Esophagus muscularis mucosa (tissue), 4 donors: ENCODE measurements around the gene TRPT1. TPM values are rescaled to one million over a fixed set of nuclear protein-coding genes. Genes with fewer than 3 reads are reported as not detected.

ENCODE experiments used
- DNase-seq: peaks from one replicate; pipeline ENCODE4 v3.0.0-alpha.2; 2017; ENCODE audit errors: extremely low spot score
- H3K27ac ChIP-seq, 4 donors: fragments of 200-600 bp; sonication (generic); replicated peaks in 1 of 4; 1 replicate in 3 of 4; 2 replicates in 1 of 4; pipeline ENCODE4 v1.5.1; 2016 to 2019; ENCODE audit warnings: mild to moderate bottlenecking in 1 of 4
- H3K27me3 ChIP-seq, 4 donors: fragments of 200-600 bp; sonication (generic); one replicate each; pipeline versions ENCODE4 v1.5.1 to v1.6.0; 2016 to 2019
- H3K36me3 ChIP-seq, 4 donors: fragments of 200-600 bp; sonication (generic); one replicate each; pipeline ENCODE4 v1.5.1; 2016 to 2019
- H3K4me1 ChIP-seq, 4 donors: fragments of 200-600 bp; sonication (generic); one replicate each; pipeline ENCODE4 v1.5.1; 2016 to 2019
- H3K4me3 ChIP-seq, 4 donors: fragments of 200-600 bp; sonication (generic); 1 replicate in 2 of 4; 2 replicates in 2 of 4; pipeline ENCODE4 v1.5.1; 2016 to 2019; ENCODE audit warnings: mild to moderate bottlenecking in 4 of 4, moderate library complexity in 1 of 4
- H3K9me3 ChIP-seq, 4 donors: fragments of 200-600 bp; sonication (generic); 1 replicate in 3 of 4; 2 replicates in 1 of 4; pipeline ENCODE4 v1.5.1; 2016 to 2019
- EP300 ChIP-seq: sonication (generic); formaldehyde crosslinking; IDR thresholded peaks from one replicate; pipeline ENCODE4 v1.6.1; 2017; ENCODE audit warnings: antibody characterized with exemption
- POLR2A ChIP-seq: fragments of 450-650 bp; IDR thresholded peaks from one replicate; pipeline ENCODE4 v1.6.1; 2017; ENCODE audit warnings: antibody characterized with exemption, moderate library complexity, mild to moderate bottlenecking, low read depth
- POLR2AphosphoS5 ChIP-seq, 2 donors: sonication (generic); formaldehyde crosslinking; IDR thresholded peaks; one replicate each; pipeline ENCODE4 v1.6.1; 2017; ENCODE audit warnings: antibody characterized with exemption in 2 of 2
- WGBS: methylation state at CpG from one replicate; pipeline ENCODE4 v1.1.5; 2018; 5-methylcytosine and 5-hydroxymethylcytosine counted together
- intact Hi-C: fragments of 100-400 bp; cut with DNase I; formaldehyde crosslinking; loops from one replicate; pipeline ENCODE4 v1.15.1; 2023
- total RNA-seq, 4 donors: library from RNA; depleted of rRNA; stranded (reverse); fragments of >200 nt; gene quantifications; one replicate each; pipeline versions ENCODE4 v1.1.0 to v1.2.1, GENCODE V29; 2016
- TF ChIP-seq, protein P1 (sequence below), 3 experiments: fragments of 200-600 bp in 2 of 3; fragments of 450-650 bp in 1 of 3; sonication (generic) in 2 of 3; IDR thresholded peaks; one replicate each; pipeline ENCODE4 v1.5.1; 2017 to 2019; ENCODE audit warnings: antibody characterized with exemption in 3 of 3, mild to moderate bottlenecking in 2 of 3, moderate library complexity in 1 of 3

The TRPT1 gene
- total RNA-seq, 4 donors from 2014 or later: 42.3 to 90.5 (median 72.1) TPM

DNA sequence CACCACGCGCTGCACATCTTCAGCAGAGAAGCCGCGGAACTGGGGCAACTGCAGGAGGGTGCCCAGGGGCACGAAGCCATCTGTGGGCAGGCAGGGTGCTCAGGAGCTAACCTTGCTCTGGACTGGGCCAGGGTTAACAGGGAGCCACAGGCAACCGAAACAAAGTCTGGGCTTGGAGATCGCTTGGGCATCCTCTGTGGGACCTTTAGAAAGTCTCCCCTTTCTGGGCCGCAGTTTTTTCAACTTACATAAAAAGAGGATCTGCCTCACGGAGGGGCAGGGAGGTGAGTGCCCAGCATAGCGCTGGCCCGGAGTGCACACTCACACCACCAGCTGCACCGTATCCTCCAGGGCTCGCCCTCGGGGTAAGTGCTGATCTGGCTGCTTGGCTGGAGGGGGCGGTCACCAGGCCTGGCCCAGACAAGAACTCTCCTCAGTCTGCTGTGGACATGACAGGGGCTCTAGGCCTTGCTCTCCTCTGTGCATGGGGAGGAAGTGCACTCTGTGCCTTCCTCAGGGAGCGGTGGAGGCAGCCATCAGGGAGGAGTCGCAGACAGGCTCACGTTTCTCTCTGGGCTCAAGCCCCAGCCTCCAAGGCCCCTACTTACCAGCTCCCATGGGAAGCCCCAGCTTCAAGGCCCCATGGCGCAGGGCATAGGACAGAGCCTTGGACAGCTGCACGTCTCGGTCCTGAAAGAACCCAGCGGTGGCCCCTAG is 937 bp downstream of the TRPT1 start:
- intact Hi-C loops: loop anchor here (5.0 kb wide), 1 partner anchor 38 kb away; the partner anchor contains the start of gene STIP1
- H3K36me3 ChIP-seq: peaks cover 4 to 38% (median 25%) of the 10 kb centered on the region in 4 donors
- H3K27me3 ChIP-seq: no peaks in the 10 kb centered on the region
- peak overlapping the region; percentile 69 to 80 (median 71) for H3K4me3 ChIP-seq
- TF ChIP-seq POLR2A (no peak), EP300 (no peak), POLR2AphosphoS5 (IDR thresholded peaks at IDR 0.05) (no peak)
- TF ChIP-seq, protein P1, sequence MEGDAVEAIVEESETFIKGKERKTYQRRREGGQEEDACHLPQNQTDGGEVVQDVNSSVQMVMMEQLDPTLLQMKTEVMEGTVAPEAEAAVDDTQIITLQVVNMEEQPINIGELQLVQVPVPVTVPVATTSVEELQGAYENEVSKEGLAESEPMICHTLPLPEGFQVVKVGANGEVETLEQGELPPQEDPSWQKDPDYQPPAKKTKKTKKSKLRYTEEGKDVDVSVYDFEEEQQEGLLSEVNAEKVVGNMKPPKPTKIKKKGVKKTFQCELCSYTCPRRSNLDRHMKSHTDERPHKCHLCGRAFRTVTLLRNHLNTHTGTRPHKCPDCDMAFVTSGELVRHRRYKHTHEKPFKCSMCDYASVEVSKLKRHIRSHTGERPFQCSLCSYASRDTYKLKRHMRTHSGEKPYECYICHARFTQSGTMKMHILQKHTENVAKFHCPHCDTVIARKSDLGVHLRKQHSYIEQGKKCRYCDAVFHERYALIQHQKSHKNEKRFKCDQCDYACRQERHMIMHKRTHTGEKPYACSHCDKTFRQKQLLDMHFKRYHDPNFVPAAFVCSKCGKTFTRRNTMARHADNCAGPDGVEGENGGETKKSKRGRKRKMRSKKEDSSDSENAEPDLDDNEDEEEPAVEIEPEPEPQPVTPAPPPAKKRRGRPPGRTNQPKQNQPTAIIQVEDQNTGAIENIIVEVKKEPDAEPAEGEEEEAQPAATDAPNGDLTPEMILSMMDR (IDR thresholded peaks at IDR 0.05): no peak
- peaks cover 30 to 53% (median 46%) of the 10 kb centered on the region in 4 donors for H3K4me1 ChIP-seq
- no peaks in the 10 kb centered on the region for H3K9me3 ChIP-seq
- peak overlapping the region; percentile 87 to 93 (median 90) for H3K27ac ChIP-seq
- WGBS: 69% methylated on average over 9 of the region's 22 CpGs
- DNase-seq: no peak

DNA sequence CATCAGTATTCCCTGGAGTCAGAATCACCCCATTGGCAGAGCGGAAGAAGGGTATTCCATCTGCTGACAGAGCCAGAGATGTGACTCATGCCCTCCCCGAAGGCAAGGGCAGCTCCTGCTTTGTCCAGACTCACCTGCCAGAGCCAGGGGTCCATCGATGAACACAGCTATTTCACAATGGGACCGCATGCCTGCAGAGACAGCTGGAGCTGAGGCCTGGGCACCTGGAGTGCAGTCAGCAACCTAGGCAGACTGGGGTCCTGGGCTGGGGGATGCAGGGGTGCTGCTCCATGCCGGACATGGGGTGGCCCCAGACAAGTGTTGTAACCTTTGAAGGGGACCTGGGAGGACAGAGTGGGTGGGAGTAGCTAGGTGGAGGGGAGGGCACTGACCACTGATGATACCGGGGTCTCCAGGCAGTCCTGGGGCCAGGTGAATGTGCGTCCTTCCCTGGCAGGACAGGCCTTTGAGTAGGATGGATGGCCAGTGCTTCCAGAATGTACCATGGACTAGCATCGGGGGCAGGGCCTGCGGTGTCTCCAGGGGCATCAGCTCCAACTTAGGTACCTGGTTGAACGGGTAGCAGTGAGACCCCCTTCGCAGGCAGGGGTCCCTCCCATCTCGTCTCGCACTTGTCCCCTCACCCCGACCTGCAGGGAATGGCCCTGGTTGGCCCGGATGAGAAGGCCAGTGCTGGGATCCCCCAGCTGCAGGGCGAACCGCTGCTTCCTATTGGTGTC is 1.7 kb downstream of the TRPT1 start:
- TF ChIP-seq, protein P1 (IDR thresholded peaks at IDR 0.05): no peak
- TF ChIP-seq POLR2AphosphoS5 (IDR thresholded peaks at IDR 0.05): no peak
- no peak for TF ChIP-seq POLR2A
- no peak for TF ChIP-seq EP300
- peak overlapping the region in 1 of 4 donors; percentile 93 for H3K27ac ChIP-seq
- intact Hi-C loops: no loop called here
- WGBS: 94% methylated on average over 10 of the region's 17 CpGs
- no peak overlapping the region for H3K4me3 ChIP-seq
- no peaks in the 10 kb centered on the region for H3K9me3 ChIP-seq
- no peak for DNase-seq
- peaks cover 23 to 46% (median 39%) of the 10 kb centered on the region in 4 donors for H3K4me1 ChIP-seq
- peaks cover 4 to 39% (median 29%) of the 10 kb centered on the region in 4 donors for H3K36me3 ChIP-seq
- H3K27me3 ChIP-seq: no peaks in the 10 kb centered on the region

DNA sequence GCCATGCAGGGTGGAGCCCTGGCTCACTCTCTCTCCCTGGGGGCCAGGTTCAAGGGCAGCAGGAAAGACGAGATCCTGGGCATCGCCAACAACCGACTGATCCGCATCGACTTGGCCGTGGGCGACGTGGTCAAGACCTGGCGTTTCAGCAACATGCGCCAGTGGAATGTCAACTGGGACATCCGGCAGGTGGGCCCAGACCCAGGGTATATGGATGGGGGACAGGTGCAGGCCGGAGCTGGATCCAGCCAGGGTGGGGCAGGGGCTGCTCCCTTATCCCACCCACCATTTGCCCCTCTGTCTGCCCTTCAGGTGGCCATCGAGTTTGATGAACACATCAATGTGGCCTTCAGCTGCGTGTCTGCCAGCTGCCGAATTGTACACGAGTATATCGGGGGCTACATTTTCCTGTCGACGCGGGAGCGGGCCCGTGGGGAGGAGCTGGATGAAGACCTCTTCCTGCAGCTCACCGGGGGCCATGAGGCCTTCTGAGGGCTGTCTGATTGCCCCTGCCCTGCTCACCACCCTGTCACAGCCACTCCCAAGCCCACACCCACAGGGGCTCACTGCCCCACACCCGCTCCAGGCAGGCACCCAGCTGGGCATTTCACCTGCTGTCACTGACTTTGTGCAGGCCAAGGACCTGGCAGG is 2.9 kb downstream of the TRPT1 start:
- intact Hi-C loops: no loop called here
- TF ChIP-seq POLR2A: no peak
- no peak for TF ChIP-seq EP300
- no peak for TF ChIP-seq POLR2AphosphoS5 (IDR thresholded peaks at IDR 0.05)
- TF ChIP-seq, protein P1 (IDR thresholded peaks at IDR 0.05): no peak
- H3K27me3 ChIP-seq: no peaks in the 10 kb centered on the region
- peaks cover 22 to 36% (median 29%) of the 10 kb centered on the region in 4 donors for H3K4me1 ChIP-seq
- WGBS: 84% methylated on average over 11 of the region's 24 CpGs
- H3K27ac ChIP-seq: no peak overlapping the region
- peaks cover 4 to 41% (median 29%) of the 10 kb centered on the region in 4 donors for H3K36me3 ChIP-seq
- H3K9me3 ChIP-seq: no peaks in the 10 kb centered on the region
- DNase-seq: no peak
- H3K4me3 ChIP-seq: no peak overlapping the region

DNA sequence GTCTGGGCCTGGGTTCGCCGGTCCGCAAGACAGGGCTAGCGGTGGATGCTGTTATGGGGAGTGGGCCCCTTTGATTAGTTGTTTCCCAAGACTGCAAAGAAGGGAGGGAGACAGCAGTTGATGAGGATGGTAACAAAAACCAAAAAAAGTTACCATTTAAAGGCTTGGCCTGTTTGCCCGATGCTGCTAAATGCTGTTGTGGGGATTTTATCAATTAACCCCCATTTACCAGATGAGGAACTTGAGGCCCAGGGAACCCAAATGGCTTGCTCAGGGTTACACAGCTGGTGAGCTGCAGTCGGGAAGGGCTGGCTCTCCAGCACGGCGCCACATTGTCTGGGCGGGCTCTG is 3.4 kb downstream of the TRPT1 start:
- intact Hi-C loops: no loop called here
- WGBS: 98% methylated on average over 5 of the region's 9 CpGs

More for the DNA sequence above, 3.4 kb downstream of the TRPT1 start:
- H3K27me3 ChIP-seq: no peaks in the 10 kb centered on the region
- H3K27ac ChIP-seq: no peak overlapping the region
- H3K4me3 ChIP-seq: no peak overlapping the region
- TF ChIP-seq POLR2A (no peak), POLR2AphosphoS5 (IDR thresholded peaks at IDR 0.05) (no peak), EP300 (no peak)
- TF ChIP-seq, protein P1 (IDR thresholded peaks at IDR 0.05): no peak
- DNase-seq: no peak
- peaks cover 17 to 31% (median 24%) of the 10 kb centered on the region in 4 donors for H3K4me1 ChIP-seq
- H3K9me3 ChIP-seq: no peaks in the 10 kb centered on the region
- H3K36me3 ChIP-seq: peaks cover 4 to 41% (median 29%) of the 10 kb centered on the region in 4 donors
